Measurements from ENCODE around the gene YEATS4. TPM values are rescaled to one million over a fixed set of nuclear protein-coding genes. Genes with fewer than 3 reads are reported as not detected.
A peak's percentile ranks its signal among the peaks of the same experiment; 100 is the strongest.

Gene YEATS4
- total RNA-seq, 4 donors from 2014 or later, result 9.6 to 48.7 (median 16.6) TPM

DNA sequence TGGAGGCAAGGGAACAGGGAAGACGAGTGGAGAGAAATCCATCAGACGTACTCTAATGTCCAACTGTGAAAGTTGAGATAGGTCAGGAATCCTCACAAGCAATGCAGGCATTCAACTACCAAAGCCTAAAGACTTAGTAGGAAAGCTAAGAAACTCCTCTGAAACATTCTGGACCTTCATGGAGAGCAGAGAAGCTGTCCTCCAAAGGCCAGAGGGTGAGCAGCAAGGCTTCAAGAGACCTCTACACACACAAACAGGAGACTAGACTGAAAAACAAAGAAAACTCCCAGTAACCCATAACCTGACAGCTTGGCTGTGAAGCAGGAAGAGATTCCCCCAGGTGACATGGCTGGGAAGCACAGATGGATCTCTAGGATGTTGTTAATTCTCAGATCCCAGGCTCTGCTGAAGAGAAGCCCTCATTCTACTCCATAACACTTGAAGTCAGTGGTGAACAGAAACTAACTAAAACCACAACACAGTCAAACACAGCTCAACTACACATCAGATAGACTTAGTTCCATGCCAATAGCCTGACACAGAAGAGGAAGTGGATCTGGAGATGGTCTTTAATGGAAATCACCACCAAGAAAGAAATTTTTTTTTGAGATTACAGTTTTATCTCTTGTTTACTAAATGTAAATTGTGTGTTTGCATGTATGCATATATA is 34.6 kb upstream of the YEATS4 start:
- no peaks in the 10 kb centered on the region for H3K4me1 ChIP-seq
- no peak overlapping the region for H3K27ac ChIP-seq
- 67% methylated on average over 1 to 2 of the region's 2 CpGs for WGBS, 2 donors (ENCODE audit: low coverage in 1 of 2)
- ATAC-seq, result no peak
- no peaks in the 10 kb centered on the region for H3K9me3 ChIP-seq
- H3K27me3 ChIP-seq, result no peaks in the 10 kb centered on the region
- no peaks in the 10 kb centered on the region for H3K36me3 ChIP-seq
- no peak for TF ChIP-seq EP300 (IDR thresholded peaks at IDR 0.05)
- TF ChIP-seq POLR2A (IDR thresholded peaks at IDR 0.05), result no peak
- TF ChIP-seq POLR2AphosphoS5 (IDR thresholded peaks at IDR 0.05), result no peak
- H3K4me3 ChIP-seq, result no peak overlapping the region

- Histone ChIP-seq H3K4me3 (no peak overlapping the region), H3K9me3 (no peaks in the 10 kb centered on the region), H3K4me1 (peaks cover 0 to 18% (median 0%) of the 10 kb centered on the region in 3 donors), H3K36me3 (no peaks in the 10 kb centered on the region), H3K27ac (no peak overlapping the region), H3K27me3 (no peaks in the 10 kb centered on the region)
- 70 to 71% methylated on average over 3 of the region's 3 CpGs for WGBS, 2 donors (ENCODE audit: low coverage in 1 of 2)
- no peak for ATAC-seq
- TF ChIP-seq CTCF (IDR thresholded peaks at IDR 0.05) (no peak), POLR2A (IDR thresholded peaks at IDR 0.05) (no peak), POLR2AphosphoS5 (IDR thresholded peaks at IDR 0.05) (no peak), EP300 (IDR thresholded peaks at IDR 0.05) (no peak)
These were observed 31.1 kb upstream of the YEATS4 start for GRCh38 chr12:69328426-69328825.

DNA sequence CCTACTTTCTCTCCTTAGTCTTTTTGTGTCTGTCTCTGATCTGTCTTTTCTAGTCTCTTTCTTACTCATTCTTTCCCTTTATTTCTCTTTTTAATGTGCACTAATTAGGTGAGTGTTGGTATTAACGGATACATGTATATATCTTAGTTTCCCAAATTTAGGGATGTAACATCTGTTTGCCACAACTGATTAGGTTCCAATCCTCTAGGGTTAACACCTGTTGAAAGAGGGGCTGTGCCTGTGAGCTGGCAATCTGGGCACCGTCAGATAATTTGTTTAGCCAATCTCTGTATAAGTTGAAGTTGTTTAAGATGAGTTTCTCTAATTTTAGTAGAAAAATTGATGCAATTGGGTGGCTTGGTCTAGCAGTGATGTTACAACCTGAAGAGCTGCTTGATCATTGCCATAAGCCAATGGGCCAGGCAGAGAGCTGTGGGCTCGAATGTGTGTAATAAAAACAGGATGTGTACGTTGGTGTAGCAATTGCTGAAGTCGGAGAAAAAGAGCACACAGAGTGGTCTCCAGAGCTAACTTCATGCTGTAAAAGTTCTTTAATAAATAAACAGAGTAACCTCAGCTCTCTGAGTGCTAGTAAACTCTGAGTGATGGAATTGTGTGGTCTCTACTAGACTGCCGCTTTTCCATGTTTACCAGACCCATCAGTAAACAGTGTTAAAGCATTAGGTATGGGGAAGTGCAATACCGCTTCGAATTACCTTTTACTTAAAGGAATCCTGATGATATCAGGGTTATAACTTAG is 29.7 kb upstream of the YEATS4 start:
- TF ChIP-seq EP300 (IDR thresholded peaks at IDR 0.05) (no peak), POLR2AphosphoS5 (IDR thresholded peaks at IDR 0.05) (no peak), POLR2A (IDR thresholded peaks at IDR 0.05) (no peak), CTCF (IDR thresholded peaks at IDR 0.05) (no peak)
- no peak for ATAC-seq
- WGBS, 2 donors (ENCODE audit: low coverage in 1 of 2), result 75 to 76% methylated on average over 2 to 7 of the region's 8 CpGs
- H3K36me3 ChIP-seq, result no peaks in the 10 kb centered on the region
- H3K4me1 ChIP-seq, result peaks cover 0 to 18% (median 0%) of the 10 kb centered on the region in 3 donors
- H3K9me3 ChIP-seq, result no peaks in the 10 kb centered on the region
- no peaks in the 10 kb centered on the region for H3K27me3 ChIP-seq
- H3K27ac ChIP-seq, result no peak overlapping the region
- no peak overlapping the region for H3K4me3 ChIP-seq

GRCh38 chr12:69330475-69331473 is 28.8 kb upstream of the YEATS4 start:
- Histone ChIP-seq H3K36me3 (no peaks in the 10 kb centered on the region), H3K9me3 (no peaks in the 10 kb centered on the region), H3K4me3 (peak overlapping the region; percentile 51 to 63), H3K27ac (peak overlapping the region in 2 of 4 donors; percentile 4 to 36), H3K27me3 (no peaks in the 10 kb centered on the region), H3K4me1 (peaks cover 0 to 18% (median 0%) of the 10 kb centered on the region in 3 donors)
- 5 to 8% methylated on average over 16 to 18 of the region's 18 CpGs for WGBS, 2 donors (ENCODE audit: low coverage in 1 of 2)
- ATAC-seq, result peak; percentile 46
- TF ChIP-seq POLR2A (IDR thresholded peaks at IDR 0.05), result no peak

DNA sequence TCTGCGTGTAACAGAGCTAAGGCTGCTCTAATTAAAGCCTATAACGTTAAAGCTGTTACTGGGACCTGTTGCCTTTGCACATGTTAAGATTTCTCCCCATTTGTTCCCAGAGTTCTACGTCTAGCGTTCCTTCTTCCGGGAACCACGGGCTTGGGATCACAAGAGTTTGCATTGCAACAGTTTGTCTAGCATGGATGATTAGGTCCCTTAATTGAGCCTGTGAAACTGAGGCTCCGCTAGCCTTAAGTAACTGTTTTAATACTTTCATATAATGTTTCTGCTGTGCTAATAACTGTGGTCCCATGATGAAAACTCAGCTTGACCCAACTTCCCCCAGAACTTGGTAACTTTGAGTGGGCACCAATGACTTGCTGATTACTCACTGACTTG is 28.0 kb upstream of the YEATS4 start:
- H3K4me1 ChIP-seq, result peaks cover 0 to 18% (median 0%) of the 10 kb centered on the region in 3 donors
- no peaks in the 10 kb centered on the region for H3K27me3 ChIP-seq
- 15 to 19% methylated on average over 7 of the region's 7 CpGs for WGBS, 2 donors (ENCODE audit: low coverage in 1 of 2)
- peak overlapping the region in 2 of 4 donors; percentile 4 to 36 for H3K27ac ChIP-seq
- ATAC-seq, result peak; percentile 3
- no peaks in the 10 kb centered on the region for H3K9me3 ChIP-seq
- TF ChIP-seq CTCF (IDR thresholded peaks at IDR 0.05) (no peak), POLR2A (IDR thresholded peaks at IDR 0.05) (no peak), POLR2AphosphoS5 (IDR thresholded peaks at IDR 0.05) (no peak), EP300 (IDR thresholded peaks at IDR 0.05) (no peak)
- no peaks in the 10 kb centered on the region for H3K36me3 ChIP-seq
- peak overlapping the region; percentile 51 to 63 for H3K4me3 ChIP-seq

Measured in gastroesophageal sphincter (tissue), 4 donors.